Neural cell (in vitro differentiated cells): ENCODE data around the gene SYTL5. TPM values are rescaled to one million over a fixed set of nuclear protein-coding genes. Genes with fewer than 3 reads are reported as not detected.

Source experiments
- H2AFZ ChIP-seq: fragments of 200-600, 300-800 bp; sonication (generic), shearing (Covaris generic); 2 replicates; pipeline ENCODE4 v1.6.0; 2014; ENCODE audit warnings: low read depth, mild to moderate bottlenecking, antibody characterized with exemption, low read length, moderate library complexity
- H3F3A ChIP-seq: fragments of 200-600 bp; shearing (Covaris generic); 2 replicates; pipeline ENCODE4 v1.6.1; 2016; ENCODE audit warnings: mild to moderate bottlenecking, moderate library complexity, mixed read lengths, antibody characterized with exemption, low read length; ENCODE audit not compliant: insufficient read depth, poor library complexity, severe bottlenecking
- H3K27ac ChIP-seq: fragments of 200-600, 300-800 bp; sonication (generic), shearing (Covaris generic); 2 replicates; pipeline ENCODE4 v1.5.1; 2014; ENCODE audit warnings: mild to moderate bottlenecking, low read length, moderate library complexity
- H3K27me3 ChIP-seq: fragments of 300-800, 200-600 bp; sonication (generic), shearing (Covaris generic); 2 replicates; pipeline ENCODE4 v1.6.0; 2014; ENCODE audit warnings: mild to moderate bottlenecking, low read depth, low read length, moderate library complexity; ENCODE audit not compliant: insufficient read depth
- H3K36me3 ChIP-seq: fragments of 300-800, 200-600 bp; sonication (generic), shearing (Covaris generic); 2 replicates; pipeline ENCODE4 v1.5.1; 2014; ENCODE audit warnings: mild to moderate bottlenecking, antibody characterized with exemption, low read length, moderate library complexity; ENCODE audit not compliant: insufficient read depth
- H3K4me2 ChIP-seq: fragments of 300-800, 200-600 bp; sonication (generic), shearing (Covaris generic); 2 replicates; pipeline ENCODE4 v1.6.0; 2014; ENCODE audit warnings: mild to moderate bottlenecking, low read length
- H3K4me3 ChIP-seq: fragments of 300-800, 200-600 bp; sonication (generic), shearing (Covaris generic); 2 replicates; pipeline ENCODE4 v1.5.1; 2014; ENCODE audit warnings: mild to moderate bottlenecking, low read length, moderate library complexity
- H3K79me2 ChIP-seq: fragments of 200-600 bp; shearing (Covaris generic); replicated peaks from 2 replicates; pipeline ENCODE4 v1.6.0; 2014; ENCODE audit warnings: mild to moderate bottlenecking, low read length, moderate library complexity; ENCODE audit not compliant: insufficient read depth
- H3K9ac ChIP-seq: fragments of 300-800, 200-600 bp; sonication (generic), shearing (Covaris generic); 2 replicates; pipeline ENCODE4 v1.6.1; 2016; ENCODE audit warnings: mild to moderate bottlenecking, low read length, mixed read lengths
- H3K9me2 ChIP-seq: fragments of 200-600 bp; shearing (Covaris generic); 2 replicates; pipeline ENCODE4 v1.6.1; 2016; ENCODE audit warnings: mild to moderate bottlenecking, low read length, mixed read lengths; ENCODE audit not compliant: insufficient read depth
- H3K9me3 ChIP-seq: fragments of 200-600, 300-800 bp; sonication (generic), shearing (Covaris generic); 2 replicates; pipeline ENCODE4 v1.6.1; 2016; ENCODE audit warnings: mild to moderate bottlenecking, mixed run types, low read length, moderate library complexity, mixed read lengths
- H4K20me1 ChIP-seq: fragments of 200-600 bp; shearing (Covaris generic); 2 replicates; pipeline ENCODE4 v1.6.1; 2016; ENCODE audit warnings: mild to moderate bottlenecking, mixed run types; ENCODE audit not compliant: insufficient read depth
- CTCF ChIP-seq: fragments of 450-650 bp; IDR thresholded peaks from 2 replicates; pipeline ENCODE4 v1.5.1; 2014; ENCODE audit warnings: antibody characterized with exemption, mild to moderate bottlenecking, moderate library complexity; ENCODE audit not compliant: poor library complexity, severe bottlenecking
- EP300 ChIP-seq: fragments of 450-650 bp; conservative IDR thresholded peaks from 2 replicates; pipeline ENCODE4 v1.6.1; 2014; ENCODE audit warnings: antibody characterized with exemption, mild to moderate bottlenecking, moderate library complexity; ENCODE audit not compliant: poor library complexity, severe bottlenecking
- EZH2 ChIP-seq: fragments of 200-600, 300-800 bp; shearing (Covaris generic), sonication (generic); IDR thresholded peaks from 2 replicates; pipeline ENCODE4 v1.6.1; 2014; ENCODE audit warnings: antibody characterized with exemption, low read length, borderline replicate concordance, mild to moderate bottlenecking; ENCODE audit not compliant: insufficient read depth, poor library complexity, severe bottlenecking
- MXI1 ChIP-seq: fragments of 450-650 bp; conservative IDR thresholded peaks from 2 replicates; pipeline ENCODE4 v1.6.1; 2014; ENCODE audit warnings: antibody characterized with exemption, mild to moderate bottlenecking; ENCODE audit not compliant: poor library complexity, severe bottlenecking
- POLR2AphosphoS5 ChIP-seq: IDR thresholded peaks from 2 replicates; pipeline ENCODE4 v1.6.1; 2012
- RAD21 ChIP-seq: fragments of 450-650 bp; conservative IDR thresholded peaks from 2 replicates; pipeline ENCODE4 v1.6.1; 2014; ENCODE audit warnings: antibody characterized with exemption, mild to moderate bottlenecking, moderate library complexity
- REST ChIP-seq: IDR thresholded peaks from 2 replicates; pipeline ENCODE4 v1.6.1; 2012; ENCODE audit warnings: borderline replicate concordance
- SMC3 ChIP-seq: fragments of 450-650 bp; conservative IDR thresholded peaks from 2 replicates; pipeline ENCODE4 v1.6.1; 2014; ENCODE audit warnings: antibody characterized with exemption, mild to moderate bottlenecking, moderate library complexity; ENCODE audit not compliant: poor library complexity
- TAF1 ChIP-seq: IDR thresholded peaks from 2 replicates; pipeline ENCODE4 v1.6.1; 2012; ENCODE audit warnings: low read depth
- polyA plus RNA-seq: library from polyadenylated mRNA; depleted of rRNA; stranded (reverse); fragments of >200 nt; gene quantifications from 2 replicates; pipeline ENCODE4 v1.2.3, GENCODE V29; 2014

The SYTL5 gene
- polyA plus RNA-seq, 1 donor from 2014 or later, result 1.0 TPM

DNA sequence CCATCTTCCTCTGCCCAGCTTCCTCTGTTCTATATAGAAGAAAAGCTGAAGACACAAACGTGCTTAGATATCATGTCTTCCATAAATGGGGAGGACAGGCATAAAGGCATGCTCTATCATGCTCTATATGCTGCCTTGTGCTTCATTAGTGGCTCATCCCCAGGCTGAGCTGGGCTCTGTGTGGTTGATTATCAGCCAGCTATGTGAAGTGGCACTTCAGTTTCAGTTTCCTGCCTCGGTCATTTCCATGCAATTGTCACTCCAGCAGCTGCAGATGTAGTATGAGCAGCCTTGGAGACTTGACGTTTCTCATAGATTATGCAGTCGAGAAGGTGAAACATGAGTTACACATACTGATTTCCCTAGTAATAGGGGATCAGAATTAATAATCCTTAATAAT is 106.2 kb downstream of the SYTL5 start:
- no peak overlapping the region for H3K4me2 ChIP-seq
- no peak overlapping the region for H3K9ac ChIP-seq
- TF ChIP-seq EP300 (no peak), EZH2 (no peak), TAF1 (no peak), POLR2AphosphoS5 (no peak), MXI1 (no peak), REST (no peak), RAD21 (no peak), SMC3 (no peak), CTCF (no peak)
- H3K9me3 ChIP-seq, result no peaks in the 10 kb centered on the region
- H3K9me2 ChIP-seq, result no peaks in the 10 kb centered on the region
- H3K4me3 ChIP-seq, result no peak overlapping the region
- no peaks in the 10 kb centered on the region for H3K36me3 ChIP-seq
- no peaks in the 10 kb centered on the region for H3K79me2 ChIP-seq
- no peaks in the 10 kb centered on the region for H3K27me3 ChIP-seq
- no peak overlapping the region for H3K27ac ChIP-seq
- H3F3A ChIP-seq, result no peaks in the 10 kb centered on the region
- H2AFZ ChIP-seq, result no peak overlapping the region
- H4K20me1 ChIP-seq, result no peaks in the 10 kb centered on the region

GRCh38 chrX:38116706-38117105 is 110.4 kb downstream of the SYTL5 start:
- no peak overlapping the region for H3K27ac ChIP-seq
- no peak overlapping the region for H3K9ac ChIP-seq
- H3K4me3 ChIP-seq, result no peak overlapping the region
- H3K36me3 ChIP-seq, result no peaks in the 10 kb centered on the region
- TF ChIP-seq MXI1, result no peak
- TF ChIP-seq TAF1, result no peak
- TF ChIP-seq CTCF, result no peak
- no peak for TF ChIP-seq RAD21
- no peak for TF ChIP-seq EP300
- no peak for TF ChIP-seq EZH2
- no peak for TF ChIP-seq SMC3
- TF ChIP-seq POLR2AphosphoS5, result no peak
- no peaks in the 10 kb centered on the region for H3K27me3 ChIP-seq
- H3F3A ChIP-seq, result no peaks in the 10 kb centered on the region
- no peaks in the 10 kb centered on the region for H3K79me2 ChIP-seq
- H4K20me1 ChIP-seq, result no peaks in the 10 kb centered on the region
- no peaks in the 10 kb centered on the region for H3K9me3 ChIP-seq
- H3K9me2 ChIP-seq, result no peaks in the 10 kb centered on the region
- no peak overlapping the region for H2AFZ ChIP-seq
- no peak overlapping the region for H3K4me2 ChIP-seq
